Activated CD4-positive, alpha-beta T cell treated with anti-CD3 and anti-CD28 coated beads for 36 hours (primary cell): Measurements from ENCODE around the gene VPS54. TPM values are rescaled to one million over a fixed set of nuclear protein-coding genes. Genes with fewer than 3 reads are reported as not detected.
"Not testable (repeated sequence)": the region's sequence is repeated elsewhere in the genome, so short reads cannot be mapped to it uniquely, and the experiment has no call there.

Experiments used
- ATAC-seq: fragments of 200-7000 bp; cut with Tn5 transposase; one replicate; pipeline ENCODE4 v1.10.0; 2021; ENCODE audit warnings: mild to moderate bottlenecking, moderate library complexity
- CTCF ChIA-PET: fragments of 350-600 bp; sonication (Branson Sonifier 250); formaldehyde crosslinking; loops from one replicate; lab custom pipeline; 2021; ENCODE audit warnings: antibody characterized with exemption; lab: Charles Lee
- POLR2A ChIA-PET: fragments of 350-600 bp; sonication (Branson Sonifier 250); formaldehyde crosslinking; loops from one replicate; lab custom pipeline; 2021; ENCODE audit warnings: antibody characterized with exemption, inconsistent platforms; lab: Charles Lee
- DNase-seq: peaks from one replicate; pipeline ENCODE4 v3.0.0-alpha.2; 2020
- H3K27ac Mint-ChIP-seq: one replicate; pipeline ENCODE4 v1.8.0; 2021; ENCODE audit warnings: mixed read lengths
- H3K27me3 Mint-ChIP-seq: one replicate; pipeline ENCODE4 v1.8.0; 2021; ENCODE audit warnings: mixed read lengths
- H3K36me3 Mint-ChIP-seq: one replicate; pipeline ENCODE4 v1.8.0; 2021; ENCODE audit warnings: low read depth, mixed read lengths
- H3K4me1 Mint-ChIP-seq: one replicate; pipeline ENCODE4 v1.8.0; 2021; ENCODE audit warnings: mixed read lengths
- H3K4me3 Mint-ChIP-seq: one replicate; pipeline ENCODE4 v1.8.0; 2021; ENCODE audit warnings: mild to moderate bottlenecking, moderate library complexity, mixed read lengths
- H3K9me3 Mint-ChIP-seq: one replicate; pipeline ENCODE4 v1.8.0; 2021; ENCODE audit warnings: low read depth, mixed read lengths
- intact Hi-C, 2 experiments: fragments of 100-400 bp; cut with DNase I in 1 of 2; cut with micrococcal nuclease in 1 of 2; formaldehyde crosslinking; loops; one replicate each; pipeline versions ENCODE4 v1.14.2 to v1.15.1; 2022 to 2024; cut with DNase I, micrococcal nuclease
- total RNA-seq, 2 experiments: library from RNA; stranded (reverse); gene quantifications; one replicate each; pipeline ENCODE4 v1.2.3, GENCODE V29; 2021

Gene VPS54
- total RNA-seq, 2 experiments from 2014 or later = 9.0 to 11.7 TPM

GRCh38 chr2:63977904-63978303 is 41.3 kb downstream of the VPS54 start:
- H3K36me3 Mint-ChIP-seq = peaks cover 26% of the 10 kb centered on the region
- intact Hi-C loops = no loop called here
- peak overlapping the region; percentile 63 for H3K27ac Mint-ChIP-seq
- ChIA-PET CTCF (interaction anchor here (0.8 to 1.6 kb wide), 3 partner anchors 8 to 58 kb away, joined by 3 to 5 read pairs (median 3); no protein-coding TSS in a partner anchor), POLR2A (interaction anchor here (0.6 kb wide), 1 partner anchor 699 kb away, joined by 3 read pairs; no protein-coding TSS in a partner anchor)
- H3K27me3 Mint-ChIP-seq = no peaks in the 10 kb centered on the region
- H3K4me3 Mint-ChIP-seq = no peak overlapping the region
- H3K4me1 Mint-ChIP-seq = peaks cover 29% of the 10 kb centered on the region
- H3K9me3 Mint-ChIP-seq = no peaks in the 10 kb centered on the region
- peak; percentile 51 for DNase-seq
- ATAC-seq = peak; percentile 91

GRCh38 chr2:63976125-63976510 is 43.1 kb downstream of the VPS54 start:
- Mint-ChIP-seq H3K27ac (no peak overlapping the region), H3K27me3 (no peaks in the 10 kb centered on the region), H3K9me3 (no peaks in the 10 kb centered on the region), H3K4me1 (peaks cover 29% of the 10 kb centered on the region), H3K36me3 (peaks cover 22% of the 10 kb centered on the region), H3K4me3 (no peak overlapping the region)
- ATAC-seq = no peak
- intact Hi-C loops = no loop called here
- CTCF ChIA-PET = no interaction called here
- POLR2A ChIA-PET = no interaction called here
- DNase-seq = no peak

GRCh38 chr2:63975437-63976124 is 43.6 kb downstream of the VPS54 start:
- no peaks in the 10 kb centered on the region for H3K27me3 Mint-ChIP-seq
- intact Hi-C loops = loop anchor here in 1 of 2 experiments (1.0 kb wide), 1 partner anchor 351 kb away; no protein-coding TSS in a partner anchor
- POLR2A ChIA-PET = no interaction called here
- no peak overlapping the region for H3K27ac Mint-ChIP-seq
- DNase-seq = peak; percentile 60
- peak; percentile 57 for ATAC-seq
- H3K4me1 Mint-ChIP-seq = peaks cover 29% of the 10 kb centered on the region
- peaks cover 21% of the 10 kb centered on the region for H3K36me3 Mint-ChIP-seq
- CTCF ChIA-PET = interaction anchor here (0.5 kb wide), 1 partner anchor 884 kb away, joined by 3 read pairs; no protein-coding TSS in a partner anchor
- no peaks in the 10 kb centered on the region for H3K9me3 Mint-ChIP-seq
- H3K4me3 Mint-ChIP-seq = no peak overlapping the region

- H3K4me1 Mint-ChIP-seq = peaks cover 29% of the 10 kb centered on the region
- ATAC-seq, POLR2A ChIA-PET, H3K27me3 Mint-ChIP-seq, H3K9me3 Mint-ChIP-seq, H3K4me3 Mint-ChIP-seq, H3K27ac Mint-ChIP-seq, DNase-seq: not testable (repeated sequence)
- intact Hi-C loops = loop anchor here in 1 of 2 experiments (1.0 kb wide), 1 partner anchor 351 kb away; no protein-coding TSS in a partner anchor
- peaks cover 16% of the 10 kb centered on the region for H3K36me3 Mint-ChIP-seq
- CTCF ChIA-PET = interaction anchor here (0.5 to 1.0 kb wide), 2 partner anchors 20 to 884 kb away, joined by 3 read pairs; no protein-coding TSS in a partner anchor
Measured at GRCh38 chr2:63975036-63975435, 44.2 kb downstream of the VPS54 start.

GRCh38 chr2:63962186-63962585 is 57.0 kb downstream of the VPS54 start:
- H3K27ac Mint-ChIP-seq = no peak overlapping the region
- CTCF ChIA-PET = no interaction called here

GRCh38 chr2:63950414-63950813 is 68.8 kb downstream of the VPS54 start:
- Mint-ChIP-seq H3K4me1 (no peaks in the 10 kb centered on the region), H3K27me3 (no peaks in the 10 kb centered on the region), H3K27ac (no peak overlapping the region), H3K4me3 (no peak overlapping the region), H3K9me3 (peaks cover 2% of the 10 kb centered on the region), H3K36me3 (peaks cover 37% of the 10 kb centered on the region)
- intact Hi-C loops = no loop called here
- ATAC-seq (no peak), DNase-seq (no peak)
- POLR2A ChIA-PET = no interaction called here
- CTCF ChIA-PET = interaction anchor here (0.6 to 1.7 kb wide), 3 partner anchors 9 to 97 kb away, joined by 3 to 6 read pairs (median 4); no protein-coding TSS in a partner anchor

More at GRCh38 chr2:63962186-63962585, 57.0 kb downstream of the VPS54 start:
- POLR2A ChIA-PET = no interaction called here
- intact Hi-C loops = no loop called here
- no peaks in the 10 kb centered on the region for H3K9me3 Mint-ChIP-seq
- H3K4me3 Mint-ChIP-seq = no peak overlapping the region
- no peaks in the 10 kb centered on the region for H3K4me1 Mint-ChIP-seq
- peaks cover 21% of the 10 kb centered on the region for H3K36me3 Mint-ChIP-seq
- ATAC-seq (no peak), DNase-seq (no peak)
- no peaks in the 10 kb centered on the region for H3K27me3 Mint-ChIP-seq

GRCh38 chr2:63942788-63943187 is 76.4 kb downstream of the VPS54 start:
- Mint-ChIP-seq H3K4me3 (no peak overlapping the region), H3K27me3 (no peaks in the 10 kb centered on the region), H3K4me1 (no peaks in the 10 kb centered on the region), H3K9me3 (peaks cover 3% of the 10 kb centered on the region), H3K36me3 (peaks cover 27% of the 10 kb centered on the region), H3K27ac (no peak overlapping the region)
- no peak for DNase-seq
- CTCF ChIA-PET = no interaction called here
- ATAC-seq = no peak
- POLR2A ChIA-PET = no interaction called here
- intact Hi-C loops = no loop called here

- intact Hi-C loops, H3K9me3 Mint-ChIP-seq, H3K4me1 Mint-ChIP-seq, H3K27ac Mint-ChIP-seq, H3K4me3 Mint-ChIP-seq, CTCF ChIA-PET, POLR2A ChIA-PET, H3K27me3 Mint-ChIP-seq, ATAC-seq, DNase-seq: not testable (repeated sequence)
- H3K36me3 Mint-ChIP-seq = peaks cover 53% of the 10 kb centered on the region
Measured at GRCh38 chr2:63932104-63932503, 87.1 kb downstream of the VPS54 start.

GRCh38 chr2:63926815-63927214 is 92.4 kb downstream of the VPS54 start:
- DNase-seq (no peak), ATAC-seq (no peak)
- Mint-ChIP-seq H3K27ac (no peak overlapping the region), H3K4me1 (peaks cover 5% of the 10 kb centered on the region), H3K4me3 (no peak overlapping the region), H3K27me3 (no peaks in the 10 kb centered on the region), H3K9me3 (no peaks in the 10 kb centered on the region), H3K36me3 (peaks cover 41% of the 10 kb centered on the region)
- POLR2A ChIA-PET = no interaction called here
- intact Hi-C loops = no loop called here
- CTCF ChIA-PET = no interaction called here

GRCh38 chr2:63914311-63914710 is 104.9 kb downstream of the VPS54 start:
- H3K4me1 Mint-ChIP-seq = no peaks in the 10 kb centered on the region
- ChIA-PET POLR2A (interaction anchor here (0.6 kb wide), 1 partner anchor 11 kb away, joined by 4 read pairs; no protein-coding TSS in a partner anchor), CTCF (no interaction called here)
- DNase-seq (no peak), ATAC-seq (no peak)
- intact Hi-C loops = no loop called here
- no peaks in the 10 kb centered on the region for H3K9me3 Mint-ChIP-seq
- no peak overlapping the region for H3K27ac Mint-ChIP-seq
- no peak overlapping the region for H3K4me3 Mint-ChIP-seq
- H3K36me3 Mint-ChIP-seq = peaks cover 41% of the 10 kb centered on the region
- no peaks in the 10 kb centered on the region for H3K27me3 Mint-ChIP-seq

GRCh38 chr2:63903003-63903402 is 116.2 kb downstream of the VPS54 start:
- peaks cover 18% of the 10 kb centered on the region for H3K4me1 Mint-ChIP-seq
- no peaks in the 10 kb centered on the region for H3K27me3 Mint-ChIP-seq
- peaks cover 21% of the 10 kb centered on the region for H3K9me3 Mint-ChIP-seq
- POLR2A ChIA-PET = no interaction called here
- H3K36me3 Mint-ChIP-seq = peaks cover 63% of the 10 kb centered on the region
- peak; percentile 70 for ATAC-seq
- CTCF ChIA-PET = no interaction called here
- no peak overlapping the region for H3K4me3 Mint-ChIP-seq
- no peak overlapping the region for H3K27ac Mint-ChIP-seq
- intact Hi-C loops = no loop called here
- DNase-seq = no peak

GRCh38 chr2:63902149-63902548 is 117.1 kb downstream of the VPS54 start:
- H3K36me3 Mint-ChIP-seq = peaks cover 59% of the 10 kb centered on the region
- POLR2A ChIA-PET = no interaction called here

More at GRCh38 chr2:63902149-63902548, 117.1 kb downstream of the VPS54 start:
- Mint-ChIP-seq H3K4me3 (no peak overlapping the region), H3K27me3 (no peaks in the 10 kb centered on the region), H3K4me1 (peaks cover 18% of the 10 kb centered on the region), H3K9me3 (peaks cover 19% of the 10 kb centered on the region), H3K27ac (peak overlapping the region; percentile 13)
- DNase-seq (no peak), ATAC-seq (peak; percentile 85)
- intact Hi-C loops = no loop called here
- CTCF ChIA-PET = interaction anchor here (1.1 kb wide), 1 partner anchor 10 kb away, joined by 6 read pairs; no protein-coding TSS in a partner anchor
